GM12878 (cell line): Measurements from ENCODE around the gene NKAIN2. TPM values are rescaled to one million over a fixed set of nuclear protein-coding genes. Genes with fewer than 3 reads are reported as not detected.

Experiments used
- ATAC-seq: fragments of 200-7000 bp; cut with Tn5 transposase; 3 replicates; pipeline ENCODE4 v1.9.1; 2020; ENCODE audit warnings: mild to moderate bottlenecking, moderate library complexity
- BruUV-seq: library from RNA; stranded (reverse); fragments of 400-500 nt; replicated peaks from 2 replicates; lab custom pipeline; 2021; lab: Mats Ljungman, UMichigan
- CTCF ChIA-PET: fragments of 300-600 bp; sonication (Branson Sonifier 250); formaldehyde crosslinking; extraction: SDS; loops from one replicate; lab custom pipeline; 2021; ENCODE audit warnings: inconsistent platforms; lab: Yijun Ruan, JAX
- POLR2A ChIA-PET: fragments of 350-600 bp; formaldehyde crosslinking; extraction: SDS; loops from one replicate; lab custom pipeline; 2021; ENCODE audit warnings: inconsistent platforms; lab: Charles Lee
- RAD21 ChIA-PET: fragments of 300-600 bp; sonication (Branson Sonifier 250); formaldehyde crosslinking; loops from one replicate; lab custom pipeline; 2023; ENCODE audit warnings: antibody characterized with exemption; ENCODE audit not compliant: unreplicated experiment; lab: Charles Lee
- SMC1A ChIA-PET: fragments of 300-600 bp; sonication (Branson Sonifier 250); formaldehyde crosslinking; loops from one replicate; lab custom pipeline; 2023; ENCODE audit not compliant: unreplicated experiment, uncharacterized antibody; lab: Charles Lee
- DNase-seq: peaks from one replicate; pipeline ENCODE4 v3.0.0-alpha.2; 2011; ENCODE audit warnings: low read depth, low spot score
- FAIRE-seq: peaks from 3 replicates; lab custom pipeline; 2011; peaks lifted over from hg19 to GRCh38; lab: Jason Lieb, UNC
- H2AFZ ChIP-seq: 2 replicates; pipeline ENCODE4 v1.6.0; 2011; ENCODE audit warnings: low read depth, low read length, control low read depth; ENCODE audit not compliant: control insufficient read depth
- H3K27ac ChIP-seq: 2 replicates; pipeline ENCODE4 v1.5.1; 2011; ENCODE audit warnings: control low read depth; ENCODE audit not compliant: control insufficient read depth, insufficient read depth
- H3K27me3 ChIP-seq, 2 experiments: replicated peaks in 1 of 2; 2 replicates each; pipeline versions ENCODE4 v1.6.0 to v1.6.1; 2011; ENCODE audit warnings: low read length in 1 of 2; ENCODE audit not compliant: control insufficient read depth in 2 of 2, insufficient read depth in 2 of 2
- H3K36me3 ChIP-seq, 2 experiments: 2 replicates each; pipeline ENCODE4 v1.5.1; 2011; ENCODE audit warnings: low read length in 1 of 2; ENCODE audit not compliant: control insufficient read depth in 2 of 2, insufficient read depth in 2 of 2
- H3K4me1 ChIP-seq: 2 replicates; pipeline ENCODE4 v1.6.1; 2011; ENCODE audit warnings: mild to moderate bottlenecking, low read length, moderate library complexity, mixed read lengths; ENCODE audit not compliant: control insufficient read depth, insufficient read depth
- H3K4me2 ChIP-seq: 2 replicates; pipeline ENCODE4 v1.6.0; 2011; ENCODE audit warnings: control low read depth; ENCODE audit not compliant: control insufficient read depth, insufficient read depth
- H3K4me3 ChIP-seq: fragments of 200-600 bp; sonication (generic); 2 replicates; pipeline ENCODE4 v1.5.1; 2016
- H3K79me2 ChIP-seq: 2 replicates; pipeline ENCODE4 v1.6.0; 2011; ENCODE audit warnings: low read length; ENCODE audit not compliant: control insufficient read depth, insufficient read depth
- H3K9ac ChIP-seq: 2 replicates; pipeline ENCODE4 v1.8.0; 2011; ENCODE audit warnings: low read length, control low read depth, mixed read lengths; ENCODE audit not compliant: control insufficient read depth, insufficient read depth
- H3K9me3 ChIP-seq: replicated peaks from 3 replicates; pipeline ENCODE4 v1.5.1; 2011; ENCODE audit warnings: mild to moderate bottlenecking, low read length; ENCODE audit not compliant: control insufficient read depth, insufficient read depth
- H4K20me1 ChIP-seq: 2 replicates; pipeline ENCODE4 v1.6.0; 2011; ENCODE audit not compliant: control insufficient read depth, insufficient read depth
- CBX5 ChIP-seq: sonication (generic); IDR thresholded peaks from 2 replicates; pipeline ENCODE4 v1.6.1; 2016; ENCODE audit warnings: low read depth, moderate library complexity, mild to moderate bottlenecking, inconsistent platforms
- CTCF ChIP-seq, 3 experiments: IDR thresholded peaks in 2 of 3; conservative IDR thresholded peaks in 1 of 3; 2 replicates each; pipeline ENCODE4 v1.5.1; 2011; ENCODE audit warnings: low read depth in 3 of 3, low read length in 3 of 3, mild to moderate bottlenecking in 3 of 3, control low read depth in 2 of 3, moderate library complexity in 2 of 3, inconsistent platforms in 1 of 3, mixed read lengths in 1 of 3; ENCODE audit not compliant: control insufficient read depth in 2 of 3, insufficient read depth in 1 of 3; ENCODE audit errors: extremely low read depth in 1 of 3
- EZH2 ChIP-seq: IDR thresholded peaks from 2 replicates; pipeline ENCODE4 v1.6.1; 2012; ENCODE audit warnings: low read depth, mild to moderate bottlenecking, control low read depth, inconsistent platforms, low read length, borderline replicate concordance; ENCODE audit not compliant: control insufficient read depth
- GATAD2B ChIP-seq: fragments of 450-650 bp; conservative IDR thresholded peaks from 2 replicates; pipeline ENCODE4 v1.6.1; 2017; ENCODE audit warnings: low read depth, mild to moderate bottlenecking, moderate library complexity
- NFXL1 ChIP-seq: fragments of 450-650 bp; IDR thresholded peaks from 2 replicates; pipeline ENCODE4 v1.6.1; 2017; ENCODE audit warnings: antibody characterized with exemption, mild to moderate bottlenecking, borderline replicate concordance
- POLR2A ChIP-seq: IDR thresholded peaks from 2 replicates; pipeline ENCODE4 v1.6.1; 2011; ENCODE audit warnings: low read depth, mild to moderate bottlenecking, low read length
- POLR2AphosphoS2 ChIP-seq: IDR thresholded peaks from 2 replicates; pipeline ENCODE4 v1.6.1; 2011; ENCODE audit warnings: low read depth, mild to moderate bottlenecking, low read length, improper control_type of control experiment, moderate library complexity
- RAD21 ChIP-seq: IDR thresholded peaks from 2 replicates; pipeline ENCODE4 v1.6.1; 2011; ENCODE audit warnings: mild to moderate bottlenecking, low read depth, low read length, moderate library complexity; ENCODE audit not compliant: insufficient read depth
- RCOR1 ChIP-seq: conservative IDR thresholded peaks from 2 replicates; pipeline ENCODE4 v1.6.1; 2012; ENCODE audit warnings: low read depth, low read length, improper control_type of control experiment
- RUNX3 ChIP-seq: IDR thresholded peaks from 2 replicates; pipeline ENCODE4 v1.6.1; 2012; ENCODE audit warnings: low read length, inconsistent platforms
- SMC3 ChIP-seq: IDR thresholded peaks from 2 replicates; pipeline ENCODE4 v1.6.1; 2011; ENCODE audit warnings: low read length, improper control_type of control experiment, borderline replicate concordance
- STAT3 ChIP-seq: IDR thresholded peaks from 2 replicates; pipeline ENCODE4 v1.6.1; 2011; ENCODE audit warnings: low read depth, low read length, improper control_type of control experiment
- SUPT20H ChIP-seq: IDR thresholded peaks from 2 replicates; pipeline ENCODE4 v1.6.1; 2011; ENCODE audit warnings: low read depth, mild to moderate bottlenecking, low read length, moderate library complexity, borderline replicate concordance; ENCODE audit not compliant: control insufficient read depth
- SUZ12 ChIP-seq: fragments of 200-600 bp; sonication (generic); IDR thresholded peaks from one replicate; pipeline ENCODE4 v1.6.1; 2018; ENCODE audit warnings: antibody characterized with exemption, mild to moderate bottlenecking; ENCODE audit not compliant: unreplicated experiment
- TCF3 ChIP-seq: IDR thresholded peaks from 2 replicates; pipeline ENCODE4 v1.6.1; 2012; ENCODE audit warnings: low read depth, mild to moderate bottlenecking, low read length, borderline replicate concordance; ENCODE audit not compliant: insufficient read depth
- YY1 ChIP-seq: IDR thresholded peaks from 2 replicates; pipeline ENCODE4 v1.6.1; 2011; ENCODE audit warnings: low read depth, mild to moderate bottlenecking, low read length
- ZNF687 ChIP-seq: fragments of 450-650 bp; IDR thresholded peaks from 2 replicates; pipeline ENCODE4 v1.6.1; 2017; ENCODE audit warnings: mild to moderate bottlenecking, moderate library complexity
- WGBS: methylation state at CpG from one replicate; pipeline ENCODE4 v1.1.6; 2016; ENCODE audit warnings: low lambda C conversion rate; ENCODE audit not compliant: insufficient replicate concordance, insufficient coverage; ENCODE audit errors: missing lambda C conversion rate; 5-methylcytosine and 5-hydroxymethylcytosine counted together
- in situ Hi-C: fragments of 300-500 bp; cut with MboI; formaldehyde crosslinking; loops from 9 replicates; pipeline ENCODE4 v1.14.3; 2018; ENCODE audit warnings: mixed read lengths
- intact Hi-C: fragments of 100-400 bp; cut with micrococcal nuclease; formaldehyde crosslinking; loops from one replicate; pipeline ENCODE4 v1.14.2; 2022; ENCODE audit not compliant: unreplicated experiment
- polyA plus RNA-seq, 11 experiments: library from polyadenylated mRNA; depleted of rRNA in 4 of 11; unstranded in 6 of 11; stranded (reverse) in 5 of 11; fragments of >200 nt; fragmentation: Nextera tagmentation in 4 of 11; fragmentation: Illumina TruSeq in 1 of 11; extraction: Ambion mirVana in 4 of 11; extraction: Trizol in 1 of 11; gene quantifications; 1 replicate in 1 of 11; 2 replicates in 10 of 11; pipeline versions ENCODE4 v1.2.1 to v1.2.3, GENCODE V29; 2011 to 2016; ENCODE audit warnings: inconsistent platforms in 2 of 11, missing spikeins in 2 of 11, low read depth in 1 of 11
- total RNA-seq, 4 experiments: library from RNA; depleted of rRNA in 3 of 4; stranded (reverse); fragments of >200 nt in 3 of 4; fragmentation: Illumina TruSeq in 1 of 4; extraction: Trizol in 1 of 4; gene quantifications; 2 replicates each; pipeline versions ENCODE4 v1.2.1 to v1.2.3, GENCODE V29; 2013 to 2021

Gene NKAIN2
- total and polyA plus RNA-seq, 10 of the 15 experiments (the other 5 are each of a cell fraction or from before 2014, with no cell fraction given) = not detected

GRCh38 chr6:123802697-123803503 is 765 bp upstream of the NKAIN2 start:
- Histone ChIP-seq H4K20me1 (no peaks in the 10 kb centered on the region), H3K4me1 (peaks cover 3% of the 10 kb centered on the region; the same call in 1 of the 2 replicates), H3K4me3 (peak overlapping the region; percentile 41), H3K9me3 (no peaks in the 10 kb centered on the region), H3K79me2 (no peaks in the 10 kb centered on the region), H3K9ac (no peak overlapping the region), H3K4me2 (peak overlapping the region; percentile 66), H2AFZ (peak overlapping the region; percentile 4; the same call in 1 of the 2 replicates), H3K27ac (no peak overlapping the region), H3K27me3 (peaks cover 3 to 14% of the 10 kb centered on the region in 2 experiments), H3K36me3 (no peaks in the 10 kb centered on the region)
- no peak for DNase-seq
- RAD21 ChIA-PET = interaction anchor here (0.5 to 1.8 kb wide), 9 partner anchors 14 to 1311 kb away, joined by 3 to 10 read pairs (median 4); no protein-coding TSS in a partner anchor
- FAIRE-seq = peak; percentile 56
- 13% methylated on average over 51 of the region's 61 CpGs for WGBS
- CTCF ChIA-PET = interaction anchor here (0.7 to 1.9 kb wide), 34 partner anchors 8 to 1313 kb away, joined by 3 to 10 read pairs (median 4); no protein-coding TSS in a partner anchor
- no TSS peak for BruUV-seq
- intact Hi-C loops (loop anchor here (1.0 to 5.0 kb wide), 3 partner anchors 163 to 994 kb away; no protein-coding TSS in a partner anchor), in situ Hi-C loops (loop anchor here (25.0 kb wide), 1 partner anchor 984 kb away; no protein-coding TSS in a partner anchor)
- POLR2A ChIA-PET = no interaction called here
- SMC1A ChIA-PET = interaction anchor here (0.7 to 2.1 kb wide), 12 partner anchors 15 to 1311 kb away, joined by 3 to 12 read pairs (median 4); no protein-coding TSS in a partner anchor
- TF ChIP-seq SMC3 = peak; percentile 86
- no peak for TF ChIP-seq TCF3
- TF ChIP-seq POLR2AphosphoS2 = no peak
- TF ChIP-seq GATAD2B = no peak
- no peak for TF ChIP-seq SUPT20H
- peak; percentile 90 for TF ChIP-seq SUZ12
- TF ChIP-seq STAT3 = no peak
- no peak for TF ChIP-seq ZNF687
- peak; percentile 82 to 90 (median 88) for TF ChIP-seq CTCF (IDR thresholded peaks at IDR 0.05 in 2 of 3, conservative IDR thresholded peaks at IDR 0.05 in 1 of 3; ENCODE audit: control insufficient read depth in 2 of 3, extremely low read depth in 1 of 3, insufficient read depth in 1 of 3, low read depth in 3 of 3, low read length in 3 of 3)
- 0 out of 2 replicates have a peak, but pooled peaks have one; percentile 27 for TF ChIP-seq RCOR1
- no peak for TF ChIP-seq NFXL1
- peak; percentile 72 for TF ChIP-seq YY1
- no peak for TF ChIP-seq CBX5
- no peak for TF ChIP-seq RUNX3
- peak; percentile 86 for TF ChIP-seq RAD21
- TF ChIP-seq EZH2 = 0 out of 2 replicates have a peak, but pooled peaks have one; percentile 77
- TF ChIP-seq POLR2A = no peak
- ATAC-seq = peak; percentile 100
